Liver (tissue), 9 donors: ENCODE data around the gene ZC3HAV1L. TPM values are rescaled to one million over a fixed set of nuclear protein-coding genes. Genes with fewer than 3 reads are reported as not detected.

Experiments
- DNase-seq: peaks from one replicate; pipeline ENCODE4 v3.0.0-alpha.2; 2017; ENCODE audit warnings: low spot score
- H3K27ac ChIP-seq, 2 donors: one replicate each; pipeline ENCODE4 v1.7.0; 2013; ENCODE audit warnings: inconsistent platforms in 2 of 2, low read length in 2 of 2, control low read depth in 1 of 2, low read depth in 1 of 2, mild to moderate bottlenecking in 1 of 2
- H3K27me3 ChIP-seq, 4 donors: one replicate each; pipeline versions ENCODE4 v1.6.1 to v1.7.0; 2013; ENCODE audit warnings: low read length in 3 of 4, inconsistent platforms in 1 of 4, mild to moderate bottlenecking in 1 of 4, moderate library complexity in 1 of 4; ENCODE audit not compliant: control insufficient read depth in 4 of 4, insufficient read depth in 4 of 4
- H3K36me3 ChIP-seq, 4 donors: one replicate each; pipeline versions ENCODE4 v1.6.1 to v1.7.0; 2013; ENCODE audit warnings: low read length in 3 of 4, mild to moderate bottlenecking in 3 of 4, low read depth in 1 of 4, moderate library complexity in 1 of 4; ENCODE audit not compliant: control insufficient read depth in 4 of 4, insufficient read depth in 3 of 4
- H3K4me1 ChIP-seq, 4 donors: one replicate each; pipeline versions ENCODE4 v1.6.1 to v1.7.0; 2013; ENCODE audit warnings: low read length in 3 of 4, mild to moderate bottlenecking in 3 of 4, moderate library complexity in 1 of 4; ENCODE audit not compliant: control insufficient read depth in 4 of 4, insufficient read depth in 4 of 4
- H3K4me3 ChIP-seq, 3 donors: one replicate each; pipeline versions ENCODE4 v1.6.1 to v1.7.0; 2013; ENCODE audit warnings: low read length in 3 of 3, control low read depth in 1 of 3, low read depth in 1 of 3, mild to moderate bottlenecking in 1 of 3
- H3K9ac ChIP-seq, 2 donors: one replicate each; pipeline ENCODE4 v1.7.0; 2013; ENCODE audit warnings: low read length in 2 of 2, mild to moderate bottlenecking in 2 of 2, moderate library complexity in 2 of 2, control low read depth in 1 of 2, low read depth in 1 of 2
- H3K9me3 ChIP-seq, 4 donors: one replicate each; pipeline versions ENCODE4 v1.6.1 to v1.7.0; 2013; ENCODE audit warnings: low read length in 3 of 4; ENCODE audit not compliant: control insufficient read depth in 4 of 4
- ATF3 ChIP-seq: IDR thresholded peaks from 2 replicates; pipeline ENCODE4 v1.6.1; 2016; ENCODE audit warnings: antibody characterized with exemption
- CTCF ChIP-seq: fragments of 150-350 bp; IDR thresholded peaks from 2 replicates; pipeline ENCODE4 v1.5.1; 2017; ENCODE audit warnings: improper control_type of control experiment, low read depth, low read length; ENCODE audit not compliant: missing input control
- EGR1 ChIP-seq, 2 donors: IDR thresholded peaks; 2 replicates each; pipeline ENCODE4 v1.6.1; 2016 to 2018; ENCODE audit warnings: antibody characterized with exemption in 2 of 2, low read depth in 2 of 2
- FOXA1 ChIP-seq: IDR thresholded peaks from 2 replicates; pipeline ENCODE4 v1.6.1; 2016; ENCODE audit warnings: antibody characterized with exemption
- FOXA2 ChIP-seq: IDR thresholded peaks from 2 replicates; pipeline ENCODE4 v1.6.1; 2016; ENCODE audit warnings: antibody characterized with exemption
- GABPA ChIP-seq, 2 donors: IDR thresholded peaks in 1 of 2; conservative IDR thresholded peaks in 1 of 2; 2 replicates each; pipeline ENCODE4 v1.6.1; 2016; ENCODE audit warnings: antibody characterized with exemption in 2 of 2, mild to moderate bottlenecking in 1 of 2, moderate library complexity in 1 of 2
- JUND ChIP-seq, 2 donors: IDR thresholded peaks; 2 replicates each; pipeline ENCODE4 v1.6.1; 2016; ENCODE audit warnings: antibody characterized with exemption in 2 of 2
- MAX ChIP-seq: IDR thresholded peaks from 2 replicates; pipeline ENCODE4 v1.6.1; 2016; ENCODE audit warnings: antibody characterized with exemption
- NR2F2 ChIP-seq: IDR thresholded peaks from 2 replicates; pipeline ENCODE4 v1.6.1; 2016; ENCODE audit warnings: antibody characterized with exemption
- RAD21 ChIP-seq, 2 donors: IDR thresholded peaks; 2 replicates each; pipeline ENCODE4 v1.6.1; 2016; ENCODE audit warnings: antibody characterized with exemption in 2 of 2, mild to moderate bottlenecking in 2 of 2
- RXRA ChIP-seq, 2 donors: IDR thresholded peaks; 2 replicates each; pipeline ENCODE4 v1.6.1; 2017 to 2018; ENCODE audit warnings: antibody characterized with exemption in 2 of 2, mild to moderate bottlenecking in 1 of 2
- SP1 ChIP-seq: IDR thresholded peaks from 2 replicates; pipeline ENCODE4 v1.6.1; 2018; ENCODE audit warnings: antibody characterized with exemption, mild to moderate bottlenecking
- TAF1 ChIP-seq: conservative IDR thresholded peaks from 2 replicates; pipeline ENCODE4 v1.6.1; 2016; ENCODE audit warnings: antibody characterized with exemption, mild to moderate bottlenecking
- YY1 ChIP-seq: IDR thresholded peaks from 2 replicates; pipeline ENCODE4 v1.6.1; 2016; ENCODE audit warnings: antibody characterized with exemption, mild to moderate bottlenecking
- ZBTB33 ChIP-seq: IDR thresholded peaks from 2 replicates; pipeline ENCODE4 v1.6.1; 2016; ENCODE audit warnings: antibody characterized with exemption
- WGBS: extraction: QIAGEN DNeasy Blood & Tissue Kit; methylation state at CpG from one replicate; pipeline ENCODE4 v1.1.7; 2013; 5-methylcytosine and 5-hydroxymethylcytosine counted together
- polyA plus RNA-seq, 2 donors: library from polyadenylated mRNA; stranded (reverse) in 1 of 2; unstranded in 1 of 2; fragments of 200-250 nt in 1 of 2; fragments of >200 nt in 1 of 2; fragmentation: Nextera tagmentation in 1 of 2; extraction: Ambion mirVana in 1 of 2; gene quantifications; one replicate each; pipeline versions ENCODE4 v1.2.1 to v1.2.3, GENCODE V29; 2013 to 2015
- total RNA-seq, 2 donors: library from RNA; depleted of rRNA; stranded (reverse); fragments of >200 nt; gene quantifications; one replicate each; pipeline ENCODE4 v1.2.3, GENCODE V29; 2014
- TF ChIP-seq, protein P1 (sequence below): IDR thresholded peaks from 2 replicates; pipeline ENCODE4 v1.6.1; 2016; ENCODE audit warnings: antibody characterized with exemption, mild to moderate bottlenecking
- donor health status: healthy.
- donor health status: healthy.
- donor health status: healthy.
- donor health status: healthy.
- donor health status: healthy.

Gene ZC3HAV1L
- total and polyA plus RNA-seq, 4 donors, result 0.19 to 16.2 (median 1.9) TPM

GRCh38 chr7:139032473-139032872 is 3.4 kb downstream of the ZC3HAV1L start (continued):
- TF ChIP-seq CTCF, result no peak
- TF ChIP-seq ZBTB33, result no peak
- TF ChIP-seq JUND (IDR thresholded peaks at IDR 0.05), result no peak
- no peak for TF ChIP-seq MAX
- TF ChIP-seq RXRA (IDR thresholded peaks at IDR 0.05), result no peak
- no peak for TF ChIP-seq RAD21 (IDR thresholded peaks at IDR 0.05)
- TF ChIP-seq SP1, result no peak

GRCh38 chr7:139029353-139029752 is 6.5 kb downstream of the ZC3HAV1L start:
- 92% methylated on average over 3 of the region's 3 CpGs for WGBS
- Histone ChIP-seq H3K27me3 (no peaks in the 10 kb centered on the region), H3K9ac (no peak overlapping the region), H3K4me1 (no peaks in the 10 kb centered on the region), H3K27ac (no peak overlapping the region), H3K9me3 (no peaks in the 10 kb centered on the region), H3K4me3 (no peak overlapping the region), H3K36me3 (no peaks in the 10 kb centered on the region)
- no peak for TF ChIP-seq YY1
- TF ChIP-seq SP1, result no peak
- DNase-seq, result no peak

GRCh38 chr7:139026551-139026950 is 9.3 kb downstream of the ZC3HAV1L start:
- no peaks in the 10 kb centered on the region for H3K36me3 ChIP-seq

More at GRCh38 chr7:139026551-139026950, 9.3 kb downstream of the ZC3HAV1L start:
- Histone ChIP-seq H3K9ac (no peak overlapping the region), H3K4me3 (no peak overlapping the region), H3K27ac (no peak overlapping the region), H3K27me3 (no peaks in the 10 kb centered on the region), H3K9me3 (no peaks in the 10 kb centered on the region), H3K4me1 (no peaks in the 10 kb centered on the region)
- TF ChIP-seq GABPA (IDR thresholded peaks at IDR 0.05 in 1 of 2, conservative IDR thresholded peaks at IDR 0.05 in 1 of 2), result no peak
- TF ChIP-seq NR2F2, result no peak
- TF ChIP-seq FOXA1, result no peak
- TF ChIP-seq RAD21 (IDR thresholded peaks at IDR 0.05), result no peak
- no peak for TF ChIP-seq ZBTB33
- TF ChIP-seq, protein P1, sequence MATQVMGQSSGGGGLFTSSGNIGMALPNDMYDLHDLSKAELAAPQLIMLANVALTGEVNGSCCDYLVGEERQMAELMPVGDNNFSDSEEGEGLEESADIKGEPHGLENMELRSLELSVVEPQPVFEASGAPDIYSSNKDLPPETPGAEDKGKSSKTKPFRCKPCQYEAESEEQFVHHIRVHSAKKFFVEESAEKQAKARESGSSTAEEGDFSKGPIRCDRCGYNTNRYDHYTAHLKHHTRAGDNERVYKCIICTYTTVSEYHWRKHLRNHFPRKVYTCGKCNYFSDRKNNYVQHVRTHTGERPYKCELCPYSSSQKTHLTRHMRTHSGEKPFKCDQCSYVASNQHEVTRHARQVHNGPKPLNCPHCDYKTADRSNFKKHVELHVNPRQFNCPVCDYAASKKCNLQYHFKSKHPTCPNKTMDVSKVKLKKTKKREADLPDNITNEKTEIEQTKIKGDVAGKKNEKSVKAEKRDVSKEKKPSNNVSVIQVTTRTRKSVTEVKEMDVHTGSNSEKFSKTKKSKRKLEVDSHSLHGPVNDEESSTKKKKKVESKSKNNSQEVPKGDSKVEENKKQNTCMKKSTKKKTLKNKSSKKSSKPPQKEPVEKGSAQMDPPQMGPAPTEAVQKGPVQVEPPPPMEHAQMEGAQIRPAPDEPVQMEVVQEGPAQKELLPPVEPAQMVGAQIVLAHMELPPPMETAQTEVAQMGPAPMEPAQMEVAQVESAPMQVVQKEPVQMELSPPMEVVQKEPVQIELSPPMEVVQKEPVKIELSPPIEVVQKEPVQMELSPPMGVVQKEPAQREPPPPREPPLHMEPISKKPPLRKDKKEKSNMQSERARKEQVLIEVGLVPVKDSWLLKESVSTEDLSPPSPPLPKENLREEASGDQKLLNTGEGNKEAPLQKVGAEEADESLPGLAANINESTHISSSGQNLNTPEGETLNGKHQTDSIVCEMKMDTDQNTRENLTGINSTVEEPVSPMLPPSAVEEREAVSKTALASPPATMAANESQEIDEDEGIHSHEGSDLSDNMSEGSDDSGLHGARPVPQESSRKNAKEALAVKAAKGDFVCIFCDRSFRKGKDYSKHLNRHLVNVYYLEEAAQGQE, result no peak
- no peak for TF ChIP-seq YY1
- no peak for TF ChIP-seq FOXA2
- TF ChIP-seq ATF3, result no peak
- TF ChIP-seq EGR1 (IDR thresholded peaks at IDR 0.05; ENCODE audit: low read depth in 2 of 2), result no peak
- no peak for TF ChIP-seq TAF1
- no peak for TF ChIP-seq SP1
- 93% methylated on average over 6 of the region's 6 CpGs for WGBS
- no peak for DNase-seq
